ENCODE results near the gene SGF29.
"Not testable (repeated sequence)": the region's sequence is repeated elsewhere in the genome, so short reads cannot be mapped to it uniquely, and the experiment has no call there.

Gene SGF29

GRCh38 chr16:28615486-28616223, 61.9 kb downstream of the SGF29 start:
- DNase-seq: not testable (repeated sequence)

- not testable (repeated sequence) for DNase-seq
Observed at GRCh38 chr16:28616224-28616577, 62.5 kb downstream of the SGF29 start.

GRCh38 chr16:28616636-28617035, 62.9 kb downstream of the SGF29 start:
- DNase-seq: no peak

- DNase-seq: no peak
Observed at GRCh38 chr16:28617874-28618273, 64.2 kb downstream of the SGF29 start.

GRCh38 chr16:28620316-28620715, 66.6 kb downstream of the SGF29 start:
- not testable (repeated sequence) for DNase-seq

GRCh38 chr16:28621481-28622155, 67.9 kb downstream of the SGF29 start:
- DNase-seq: no peak

- not testable (repeated sequence) for DNase-seq
Observed at GRCh38 chr16:28622532-28623171, 68.9 kb downstream of the SGF29 start.

GRCh38 chr16:28623172-28623711, 69.5 kb downstream of the SGF29 start:
- peak; percentile 52 to 57 for DNase-seq

GRCh38 chr16:28630905-28631304, 77.2 kb downstream of the SGF29 start:
- not testable (repeated sequence) for DNase-seq

- DNase-seq: not testable (repeated sequence)
Observed at GRCh38 chr16:28636093-28636823, 82.5 kb downstream of the SGF29 start.

GRCh38 chr16:28637765-28638164, 84.0 kb downstream of the SGF29 start, which contains the start of gene NPIPB8:
TSS of gene NPIPB8 (plus strand) at chr16:28638065. CDS start at chr16:28638361, 296 bp downstream.
- not testable (repeated sequence) for DNase-seq

- not testable (repeated sequence) for DNase-seq
Observed at GRCh38 chr16:28638359-28638758, 84.6 kb downstream of the SGF29 start.

GRCh38 chr16:28639959-28640358, 86.2 kb downstream of the SGF29 start:
- not testable (repeated sequence) for DNase-seq
